GM23248 (cell line): ENCODE measurements around the gene MYCL.

Experiments used
- EZH2 ChIP-seq: fragments of 200-600 bp; sonication (generic); IDR thresholded peaks from 2 replicates; pipeline ENCODE4 v1.6.1; 2018; ENCODE audit warnings: antibody characterized with exemption, mild to moderate bottlenecking; ENCODE audit not compliant: insufficient read depth, poor library complexity, severe bottlenecking
- EZH2phosphoT487 ChIP-seq: fragments of 200-600 bp; sonication (generic); IDR thresholded peaks from 2 replicates; pipeline ENCODE4 v1.6.1; 2018; ENCODE audit warnings: antibody characterized with exemption, moderate library complexity, mild to moderate bottlenecking, low read depth; ENCODE audit not compliant: insufficient read depth

DNA sequence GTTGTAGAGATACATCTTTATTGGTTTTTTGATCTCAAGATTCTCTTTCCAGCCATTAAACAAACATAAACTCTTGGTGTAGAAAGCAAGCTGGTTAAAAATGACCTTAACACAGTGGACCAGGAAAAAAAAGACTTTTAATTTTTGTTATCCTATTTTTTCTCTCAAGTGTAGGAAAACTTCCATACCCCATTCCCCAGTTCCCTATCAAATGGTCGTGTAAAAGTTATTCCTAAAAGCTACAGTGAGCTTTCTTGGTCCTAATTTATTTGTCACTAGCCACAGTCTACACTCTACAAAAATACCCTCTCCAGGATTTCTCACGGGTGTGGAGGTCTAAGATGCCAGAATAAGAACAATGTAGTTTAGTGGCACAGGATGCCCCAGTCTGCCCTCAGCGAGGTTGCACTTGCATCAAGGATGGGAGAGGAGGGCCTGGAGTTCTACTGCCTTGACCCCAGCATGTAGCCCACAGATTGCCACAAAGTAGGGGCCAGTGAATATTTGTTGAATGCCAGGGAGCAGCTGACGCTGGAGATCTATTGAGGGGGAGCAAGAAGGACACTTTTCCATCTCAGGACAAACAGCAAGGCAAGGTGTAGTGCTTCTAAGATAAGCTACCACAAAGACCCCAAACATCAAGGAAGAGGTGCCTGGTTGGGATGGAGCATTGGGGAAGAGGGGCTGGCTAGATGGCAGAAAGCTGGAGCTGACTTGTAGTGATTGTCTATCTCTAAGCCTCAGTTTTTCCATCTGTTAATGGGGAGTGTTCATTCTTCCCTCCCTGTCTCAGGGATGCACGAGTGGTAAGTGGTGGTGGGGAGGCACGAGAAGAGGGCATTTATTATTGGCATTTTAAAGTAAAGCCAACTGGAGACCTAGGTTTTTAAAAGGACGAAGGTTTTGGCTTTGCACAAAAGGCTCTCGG, 1.8 kb downstream of the MYCL start:
- TF ChIP-seq EZH2 (no peak), EZH2phosphoT487 (no peak)
